ENCODE results near the gene PCDHB11. TPM values are rescaled to one million over a fixed set of nuclear protein-coding genes. Genes with fewer than 3 reads are reported as not detected.

Gene PCDHB11
- total and polyA plus RNA-seq, 2 of the 8 experiments (the other 6 are each of a cell fraction or from before 2014, with no cell fraction given), result 0.50 to 0.86 TPM

GRCh38 chr5:141245250-141245717 is 45.9 kb downstream of the PCDHB11 start, which contains the start of gene PCDHB15 (continued):
- TF ChIP-seq BCL11A (IDR thresholded peaks at IDR 0.05; ENCODE audit: low read depth in 2 of 2, low read length in 2 of 2) (no peak), CHD7 (IDR thresholded peaks at IDR 0.05; ENCODE audit: insufficient replicate concordance, low read length) (no peak), TEAD4 (IDR thresholded peaks at IDR 0.05; ENCODE audit: low read depth, low read length) (no peak), NRF1 (IDR thresholded peaks at IDR 0.05; ENCODE audit: low read depth, low read length) (no peak), HDAC2 (IDR thresholded peaks at IDR 0.05; ENCODE audit: borderline replicate concordance in 1 of 2, low read depth in 2 of 2, low read length in 2 of 2) (no peak), SIRT6 (IDR thresholded peaks at IDR 0.05; ENCODE audit: low read length) (no peak), TAF1 (IDR thresholded peaks at IDR 0.05; ENCODE audit: low read depth, low read length) (peak; percentile 60), BRCA1 (IDR thresholded peaks at IDR 0.05; ENCODE audit: low read depth, low read length) (no peak), ZNF274 (IDR thresholded peaks at IDR 0.05; ENCODE audit: borderline replicate concordance, extremely low read depth, low read length) (no peak), PHF8 (conservative IDR thresholded peaks at IDR 0.05; ENCODE audit: low read depth, low read length) (no peak), RAD21 (IDR thresholded peaks at IDR 0.05 in 1 of 2, conservative IDR thresholded peaks at IDR 0.05 in 1 of 2; ENCODE audit: low read depth in 2 of 2, low read length in 2 of 2) (peak; percentile 78 to 80), SP4 (IDR thresholded peaks at IDR 0.05; ENCODE audit: low read length) (no peak)
